Stimulated activated naive B cell treated with anti-CD40 and anti-IgM and Interleukin-4, amounts not matched to agents 10 μg/mL and 1 μg/mL and 100 μg/mL, for 72 hours (primary cell): ENCODE data around the gene PPP1R1A.

Experiments used
- ATAC-seq, 2 donors: fragments of 150-1000 bp; cut with Tn5 transposase; replicated peaks; 2 replicates each; pipeline ENCODE4 v1.10.0; 2021; ENCODE audit warnings: moderate library complexity in 1 of 2
- DNase-seq: peaks from one replicate; pipeline ENCODE4 v3.0.0; 2021
- H3K27ac Mint-ChIP-seq: one replicate; pipeline ENCODE4 v1.8.0; 2022; ENCODE audit warnings: mild to moderate bottlenecking, mixed read lengths
- H3K27me3 Mint-ChIP-seq, 2 donors: one replicate each; pipeline ENCODE4 v1.8.0; 2022; ENCODE audit warnings: mixed read lengths in 2 of 2
- H3K36me3 Mint-ChIP-seq, 2 donors: one replicate each; pipeline ENCODE4 v1.8.0; 2022; ENCODE audit warnings: mixed read lengths in 2 of 2, mild to moderate bottlenecking in 1 of 2
- H3K4me1 Mint-ChIP-seq, 2 donors: one replicate each; pipeline ENCODE4 v1.8.0; 2022; ENCODE audit warnings: mixed read lengths in 2 of 2, mild to moderate bottlenecking in 1 of 2
- H3K4me3 Mint-ChIP-seq, 2 donors: one replicate each; pipeline ENCODE4 v1.8.0; 2022; ENCODE audit warnings: mild to moderate bottlenecking in 2 of 2, mixed read lengths in 2 of 2, moderate library complexity in 1 of 2
- H3K9me3 Mint-ChIP-seq, 2 donors: one replicate each; pipeline ENCODE4 v1.8.0; 2022; ENCODE audit warnings: mixed read lengths in 2 of 2, mild to moderate bottlenecking in 1 of 2

PPP1R1A gene

GRCh38 chr12:54571193-54572188 lies 17.0 kb downstream of the PPP1R1A start:
- H3K27me3 Mint-ChIP-seq, result no peaks in the 10 kb centered on the region
- peaks cover 59 to 73% of the 10 kb centered on the region in 2 donors for H3K36me3 Mint-ChIP-seq
- no peak for ATAC-seq
- no peak overlapping the region for H3K4me3 Mint-ChIP-seq
- H3K9me3 Mint-ChIP-seq, result no peaks in the 10 kb centered on the region
- H3K27ac Mint-ChIP-seq, result no peak overlapping the region
- peaks cover 0 to 6% of the 10 kb centered on the region in 2 donors for H3K4me1 Mint-ChIP-seq
- DNase-seq, result no peak

- Mint-ChIP-seq H3K27ac (no peak overlapping the region), H3K36me3 (peaks cover 46 to 59% of the 10 kb centered on the region in 2 donors), H3K9me3 (no peaks in the 10 kb centered on the region), H3K27me3 (no peaks in the 10 kb centered on the region), H3K4me1 (peaks cover 0 to 2% of the 10 kb centered on the region in 2 donors), H3K4me3 (no peak overlapping the region)
- no peak for ATAC-seq
- no peak for DNase-seq
These were observed 18.4 kb downstream of the PPP1R1A start for GRCh38 chr12:54569995-54570528.

- peaks cover 39 to 52% of the 10 kb centered on the region in 2 donors for H3K36me3 Mint-ChIP-seq
- no peak overlapping the region for H3K27ac Mint-ChIP-seq
- no peak for DNase-seq
- H3K27me3 Mint-ChIP-seq, result no peaks in the 10 kb centered on the region
- no peak for ATAC-seq
- no peak overlapping the region for H3K4me3 Mint-ChIP-seq
- no peaks in the 10 kb centered on the region for H3K4me1 Mint-ChIP-seq
- H3K9me3 Mint-ChIP-seq, result no peaks in the 10 kb centered on the region
These were observed 19.4 kb downstream of the PPP1R1A start for GRCh38 chr12:54569072-54569471.

GRCh38 chr12:54566792-54567191 lies 21.7 kb downstream of the PPP1R1A start:
- DNase-seq (no peak), ATAC-seq (no peak)
- Mint-ChIP-seq H3K27ac (no peak overlapping the region), H3K9me3 (no peaks in the 10 kb centered on the region), H3K36me3 (peaks cover 29 to 30% of the 10 kb centered on the region in 2 donors), H3K4me3 (no peak overlapping the region), H3K4me1 (no peaks in the 10 kb centered on the region), H3K27me3 (no peaks in the 10 kb centered on the region)

- H3K9me3 Mint-ChIP-seq, result no peaks in the 10 kb centered on the region
- H3K27me3 Mint-ChIP-seq, result no peaks in the 10 kb centered on the region
- ATAC-seq, result no peak
- H3K4me3 Mint-ChIP-seq, result no peak overlapping the region
- DNase-seq, result no peak
- peaks cover 21 to 23% of the 10 kb centered on the region in 2 donors for H3K36me3 Mint-ChIP-seq
- peaks cover 2 to 4% of the 10 kb centered on the region in 2 donors for H3K4me1 Mint-ChIP-seq
- no peak overlapping the region for H3K27ac Mint-ChIP-seq
These were observed 22.4 kb downstream of the PPP1R1A start for GRCh38 chr12:54565986-54566544.

GRCh38 chr12:54565310-54565985 lies 23.0 kb downstream of the PPP1R1A start:
- H3K27me3 Mint-ChIP-seq, result no peaks in the 10 kb centered on the region
- peaks cover 15 to 17% of the 10 kb centered on the region in 2 donors for H3K36me3 Mint-ChIP-seq
- no peak for DNase-seq
- H3K9me3 Mint-ChIP-seq, result no peaks in the 10 kb centered on the region
- peaks cover 7 to 10% of the 10 kb centered on the region in 2 donors for H3K4me1 Mint-ChIP-seq
- ATAC-seq, result no peak
- H3K4me3 Mint-ChIP-seq, result no peak overlapping the region
- no peak overlapping the region for H3K27ac Mint-ChIP-seq

GRCh38 chr12:54564768-54565167 lies 23.7 kb downstream of the PPP1R1A start:
- no peak for ATAC-seq
- Mint-ChIP-seq H3K27ac (no peak overlapping the region), H3K36me3 (peaks cover 10 to 14% of the 10 kb centered on the region in 2 donors)

GRCh38 chr12:54563787-54564186 lies 24.7 kb downstream of the PPP1R1A start:
- H3K27me3 Mint-ChIP-seq, result no peaks in the 10 kb centered on the region
- DNase-seq (no peak), ATAC-seq (no peak)
- H3K36me3 Mint-ChIP-seq, result peaks cover 6 to 8% of the 10 kb centered on the region in 2 donors
- H3K27ac Mint-ChIP-seq, result no peak overlapping the region
- H3K9me3 Mint-ChIP-seq, result peaks cover 0 to 1% of the 10 kb centered on the region in 2 donors
- no peak overlapping the region for H3K4me3 Mint-ChIP-seq
- peaks cover 14 to 24% of the 10 kb centered on the region in 2 donors for H3K4me1 Mint-ChIP-seq

More at GRCh38 chr12:54564768-54565167, 23.7 kb downstream of the PPP1R1A start:
- H3K4me1 Mint-ChIP-seq, result peaks cover 11 to 17% of the 10 kb centered on the region in 2 donors
- no peaks in the 10 kb centered on the region for H3K27me3 Mint-ChIP-seq
- DNase-seq, result no peak
- H3K4me3 Mint-ChIP-seq, result no peak overlapping the region
- peaks cover 0 to 1% of the 10 kb centered on the region in 2 donors for H3K9me3 Mint-ChIP-seq

GRCh38 chr12:54562750-54563356 lies 25.6 kb downstream of the PPP1R1A start:
- H3K27me3 Mint-ChIP-seq, result no peaks in the 10 kb centered on the region
- no peak overlapping the region for H3K4me3 Mint-ChIP-seq
- H3K36me3 Mint-ChIP-seq, result peaks cover 6 to 8% of the 10 kb centered on the region in 2 donors
- no peak for ATAC-seq
- DNase-seq, result no peak
- peaks cover 14 to 24% of the 10 kb centered on the region in 2 donors for H3K4me1 Mint-ChIP-seq
- H3K9me3 Mint-ChIP-seq, result peaks cover 0 to 1% of the 10 kb centered on the region in 2 donors
- no peak overlapping the region for H3K27ac Mint-ChIP-seq

- Mint-ChIP-seq H3K4me1 (peaks cover 14 to 24% of the 10 kb centered on the region in 2 donors), H3K36me3 (peaks cover 4 to 6% of the 10 kb centered on the region in 2 donors), H3K4me3 (peak overlapping the region; percentile 82 to 86), H3K9me3 (peaks cover 0 to 1% of the 10 kb centered on the region in 2 donors), H3K27me3 (no peaks in the 10 kb centered on the region), H3K27ac (peak overlapping the region; percentile 49)
- DNase-seq, result no peak
- no peak for ATAC-seq
These were observed 27.3 kb downstream of the PPP1R1A start for GRCh38 chr12:54561164-54561563.

GRCh38 chr12:54560374-54560858 lies 28.0 kb downstream of the PPP1R1A start:
- Mint-ChIP-seq H3K4me3 (peak overlapping the region; percentile 82 to 86), H3K27me3 (no peaks in the 10 kb centered on the region), H3K9me3 (peaks cover 0 to 1% of the 10 kb centered on the region in 2 donors), H3K4me1 (peaks cover 14 to 24% of the 10 kb centered on the region in 2 donors), H3K36me3 (peaks cover 4 to 6% of the 10 kb centered on the region in 2 donors), H3K27ac (peak overlapping the region; percentile 49)
- peak; percentile 100 for ATAC-seq
- DNase-seq, result peak; percentile 77

GRCh38 chr12:54558759-54559158 lies 29.7 kb downstream of the PPP1R1A start:
- DNase-seq (no peak), ATAC-seq (no peak)
- H3K36me3 Mint-ChIP-seq, result peaks cover 4 to 6% of the 10 kb centered on the region in 2 donors
- H3K4me1 Mint-ChIP-seq, result peaks cover 14 to 24% of the 10 kb centered on the region in 2 donors
- H3K9me3 Mint-ChIP-seq, result peaks cover 0 to 1% of the 10 kb centered on the region in 2 donors
- no peaks in the 10 kb centered on the region for H3K27me3 Mint-ChIP-seq
- H3K4me3 Mint-ChIP-seq, result no peak overlapping the region
- H3K27ac Mint-ChIP-seq, result no peak overlapping the region

GRCh38 chr12:54558311-54558710 lies 30.1 kb downstream of the PPP1R1A start:
- DNase-seq (no peak), ATAC-seq (no peak)
- peaks cover 9 to 10% of the 10 kb centered on the region in 2 donors for H3K36me3 Mint-ChIP-seq
- H3K9me3 Mint-ChIP-seq, result peaks cover 0 to 1% of the 10 kb centered on the region in 2 donors
- peaks cover 14 to 24% of the 10 kb centered on the region in 2 donors for H3K4me1 Mint-ChIP-seq
- no peak overlapping the region for H3K4me3 Mint-ChIP-seq
- H3K27me3 Mint-ChIP-seq, result no peaks in the 10 kb centered on the region
- H3K27ac Mint-ChIP-seq, result no peak overlapping the region
